Stimulated activated CD4-positive, alpha-beta T cell treated with anti-CD3 and anti-CD28 coated beads, TNF-alpha, amount 100 ng/mL, for 4 hours (primary cell): ENCODE measurements around the gene COL27A1.

Source experiments
- DNase-seq, 3 experiments: peaks; one replicate each; pipeline ENCODE4 v3.0.0-alpha.2; 2020; ENCODE audit warnings: low read depth in 3 of 3

COL27A1 gene

GRCh38 chr9:114155263-114155994 is at the start of gene COL27A1:
TSS of gene COL27A1 (plus strand) at chr9:114155537. CDS start at chr9:114155951, 414 bp downstream.
- peak; percentile 57 to 80 (median 69) for DNase-seq

GRCh38 chr9:114107286-114108001 is 47.9 kb upstream of the COL27A1 start:
- DNase-seq, result no peak

- peak in 2 of 3 experiments; percentile 7 to 18 for DNase-seq
Observed at GRCh38 chr9:114108016-114108833, 47.1 kb upstream of the COL27A1 start.

- DNase-seq, result no peak
Observed at GRCh38 chr9:114109124-114109523, 46.2 kb upstream of the COL27A1 start.

- DNase-seq, result no peak
Observed at GRCh38 chr9:114110180-114110579, 45.2 kb upstream of the COL27A1 start.

- DNase-seq, result no peak
Observed at GRCh38 chr9:114112325-114112724, 43.0 kb upstream of the COL27A1 start.

- DNase-seq, result no peak
Observed at GRCh38 chr9:114112778-114113584, 42.4 kb upstream of the COL27A1 start.

GRCh38 chr9:114114364-114114763 is 41.0 kb upstream of the COL27A1 start:
- DNase-seq, result no peak

GRCh38 chr9:114115654-114116125 is 39.6 kb upstream of the COL27A1 start:
- DNase-seq, result no peak

- DNase-seq, result no peak
Observed at GRCh38 chr9:114116126-114116747, 39.1 kb upstream of the COL27A1 start.

- no peak for DNase-seq
Observed at GRCh38 chr9:114117614-114117995, 37.7 kb upstream of the COL27A1 start.

GRCh38 chr9:114117996-114118830 is 37.1 kb upstream of the COL27A1 start:
- DNase-seq, result no peak

- no peak for DNase-seq
Observed at GRCh38 chr9:114119242-114120191, 35.8 kb upstream of the COL27A1 start.

- DNase-seq, result no peak
Observed at GRCh38 chr9:114120192-114121014, 34.9 kb upstream of the COL27A1 start.

- DNase-seq, result no peak
Observed at GRCh38 chr9:114121227-114122135, 33.9 kb upstream of the COL27A1 start.

GRCh38 chr9:114122136-114123027 is 33.0 kb upstream of the COL27A1 start:
- no peak for DNase-seq
